CD4-positive, alpha-beta T cell (primary cell): ENCODE results near the gene MCAM. TPM values are rescaled to one million over a fixed set of nuclear protein-coding genes. Genes with fewer than 3 reads are reported as not detected.
A peak's percentile ranks its signal among the peaks of the same experiment; 100 is the strongest.

Source experiments
- ATAC-seq: fragments of 200-7000 bp; cut with Tn5 transposase; one replicate; pipeline ENCODE4 v1.10.0; 2022; ENCODE audit warnings: mild to moderate bottlenecking; ENCODE audit not compliant: poor library complexity
- CTCF ChIA-PET: fragments of 350-600 bp; sonication (Branson Sonifier 250); formaldehyde crosslinking; loops from one replicate; lab custom pipeline; 2021; ENCODE audit warnings: antibody characterized with exemption, inconsistent platforms; lab: Charles Lee
- POLR2A ChIA-PET: fragments of 350-600 bp; sonication (Branson Sonifier 250); formaldehyde crosslinking; loops from one replicate; lab custom pipeline; 2021; ENCODE audit warnings: antibody characterized with exemption, inconsistent platforms; lab: Charles Lee
- DNase-seq, 14 experiments: peaks; one replicate each; pipeline ENCODE4 v3.0.0-alpha.2; 2013 to 2020; ENCODE audit warnings: mixed read lengths in 2 of 14
- H3K27ac ChIP-seq, 2 donors: one replicate each; pipeline versions ENCODE4 v1.5.1 to v1.7.0; 2013; ENCODE audit warnings: low read length in 2 of 2, low read depth in 1 of 2, mild to moderate bottlenecking in 1 of 2
- H3K27me3 ChIP-seq, 2 experiments: 1 replicate in 1 of 2; 2 replicates in 1 of 2; pipeline versions ENCODE4 v1.6.1 to v1.7.0; 2013; ENCODE audit warnings: low read length in 2 of 2, control low read depth in 1 of 2, mild to moderate bottlenecking in 1 of 2, moderate library complexity in 1 of 2; ENCODE audit not compliant: insufficient read depth in 2 of 2, control insufficient read depth in 1 of 2
- H3K36me3 ChIP-seq: one replicate; pipeline ENCODE4 v1.6.1; 2013; ENCODE audit warnings: low read length, control low read depth; ENCODE audit not compliant: insufficient read depth
- H3K4me1 ChIP-seq: one replicate; pipeline ENCODE4 v1.6.1; 2013; ENCODE audit warnings: low read length, control low read depth; ENCODE audit not compliant: insufficient read depth
- H3K4me3 ChIP-seq: one replicate; pipeline ENCODE4 v1.5.1; 2013; ENCODE audit warnings: mild to moderate bottlenecking, low read length, moderate library complexity
- H3K9me3 ChIP-seq, 2 experiments: 1 replicate in 1 of 2; 2 replicates in 1 of 2; pipeline versions ENCODE4 v1.6.1 to v1.7.0; 2013; ENCODE audit warnings: low read length in 2 of 2, mild to moderate bottlenecking in 2 of 2, control low read depth in 1 of 2, moderate library complexity in 1 of 2; ENCODE audit not compliant: control insufficient read depth in 1 of 2, insufficient read depth in 1 of 2
- H3K27ac Mint-ChIP-seq: one replicate; pipeline ENCODE4 v1.8.0; 2020; ENCODE audit warnings: mixed read lengths
- H3K27me3 Mint-ChIP-seq: one replicate; pipeline ENCODE4 v1.8.0; 2021; ENCODE audit warnings: mixed read lengths
- H3K36me3 Mint-ChIP-seq: one replicate; pipeline ENCODE4 v1.8.0; 2021; ENCODE audit warnings: low read depth, mixed read lengths
- H3K4me1 Mint-ChIP-seq: one replicate; pipeline ENCODE4 v1.8.0; 2021; ENCODE audit warnings: low read depth, mixed read lengths
- H3K4me3 Mint-ChIP-seq: one replicate; pipeline ENCODE4 v1.8.0; 2020; ENCODE audit warnings: mild to moderate bottlenecking, mixed read lengths
- H3K9me3 Mint-ChIP-seq: one replicate; pipeline ENCODE4 v1.8.0; 2020; ENCODE audit warnings: mixed read lengths
- CTCF ChIP-seq: fragments of 200-600 bp; IDR thresholded peaks from one replicate; pipeline ENCODE4 v1.8.0; 2022; ENCODE audit warnings: antibody characterized with exemption, mild to moderate bottlenecking
- intact Hi-C, 2 experiments: fragments of 100-400 bp; cut with DNase I in 1 of 2; cut with micrococcal nuclease in 1 of 2; formaldehyde crosslinking; loops; one replicate each; pipeline versions ENCODE4 v1.15.1 to v1.9.0; 2023 to 2025; cut with DNase I, micrococcal nuclease
- microRNA-seq: library from miRNA; unstranded; fragments of <30 nt; microRNA quantifications from one replicate; pipeline ENCODE4 v1.2.0, GENCODE V29; 2021; ENCODE audit warnings: borderline microRNAs expressed, borderline replicate concordance
- total RNA-seq, 174 experiments: library from RNA in 2 of 174; stranded (reverse) in 2 of 174; gene quantifications; one replicate each; pipeline ENCODE4 v1.2.3 and lab custom pipeline; 2021 to 2026

MCAM gene
- total RNA-seq, 2 experiments from 2014 or later: 16.0 to 16.5 TPM

GRCh38 chr11:119262668-119263351, 54.1 kb downstream of the MCAM start:
- POLR2A ChIA-PET: interaction anchor here (0.7 to 3.1 kb wide), 19 partner anchors 8 to 195 kb away, joined by 3 to 23 read pairs (median 5); partner anchors contain the start of genes CBL, DPAGT1 and VPS11
- intact Hi-C loops: loop anchor here in 1 of 2 experiments (5.0 kb wide), 1 partner anchor 36 kb away; no protein-coding TSS in a partner anchor
- peak overlapping the region; percentile 44 to 63 for H3K27ac ChIP-seq
- Mint-ChIP-seq H3K27ac (no peak overlapping the region), H3K4me3 (no peak overlapping the region), H3K4me1 (peaks cover 50% of the 10 kb centered on the region), H3K27me3 (no peaks in the 10 kb centered on the region), H3K36me3 (no peaks in the 10 kb centered on the region), H3K9me3 (no peaks in the 10 kb centered on the region)
- H3K9me3 ChIP-seq: no peaks in the 10 kb centered on the region
- ATAC-seq: peak; percentile 34
- peaks cover 53% of the 10 kb centered on the region for H3K4me1 ChIP-seq
- DNase-seq: peak in 4 of 14 experiments; percentile 14 to 61 (median 54)
- no peak for TF ChIP-seq CTCF
- no peak overlapping the region for H3K4me3 ChIP-seq
- H3K36me3 ChIP-seq: no peaks in the 10 kb centered on the region
- no peaks in the 10 kb centered on the region for H3K27me3 ChIP-seq
- CTCF ChIA-PET: interaction anchor here (0.8 to 3.7 kb wide), 10 partner anchors 11 to 61 kb away, joined by 3 to 27 read pairs (median 4); no protein-coding TSS in a partner anchor

GRCh38 chr11:119258983-119259382, 57.9 kb downstream of the MCAM start:
- peak overlapping the region; percentile 38 for H3K4me3 Mint-ChIP-seq
- CTCF ChIA-PET: interaction anchor here (0.8 to 1.4 kb wide), 3 partner anchors 26 to 79 kb away, joined by 3 to 6 read pairs (median 5); partner anchors contain the start of gene CBL
- H3K9me3 ChIP-seq: no peaks in the 10 kb centered on the region
- ATAC-seq: no peak
- H3K36me3 Mint-ChIP-seq: peaks cover 9% of the 10 kb centered on the region
- intact Hi-C loops: no loop called here
- peaks cover 53% of the 10 kb centered on the region for H3K4me1 Mint-ChIP-seq
- POLR2A ChIA-PET: interaction anchor here (1.5 to 1.7 kb wide), 2 partner anchors 18 to 53 kb away, joined by 4 to 7 read pairs; partner anchors contain the start of gene CBL
- no peaks in the 10 kb centered on the region for H3K27me3 Mint-ChIP-seq
- no peaks in the 10 kb centered on the region for H3K36me3 ChIP-seq
- H3K9me3 Mint-ChIP-seq: no peaks in the 10 kb centered on the region
- no peak overlapping the region for H3K27ac ChIP-seq
- no peak overlapping the region for H3K4me3 ChIP-seq
- no peak for DNase-seq
- H3K4me1 ChIP-seq: peaks cover 31% of the 10 kb centered on the region
- H3K27me3 ChIP-seq: no peaks in the 10 kb centered on the region
- no peak for TF ChIP-seq CTCF
- H3K27ac Mint-ChIP-seq: peak overlapping the region; percentile 82

Small RNA genes lying within 50 kb of the gene (microRNA-seq; reads per million reads assigned to microRNA genes)
- not detected for gene MIR6756

Other genes with a start within 250 kb of the MCAM start
- gene VPS11, start 249.3 kb downstream of the MCAM start, total RNA-seq: 10 to 100 TPM; 76.4 to 84.3 TPM
- 1 to 10 TPM; 3.4 to 4.1 TPM for gene HMBS, start 232.2 kb downstream of the MCAM start, total RNA-seq
- 10 to 100 TPM in 1 of 2 experiments, 1 to 10 TPM in 1; 9.5 to 11.7 TPM for gene DPAGT1, start 215.3 kb downstream of the MCAM start, total RNA-seq
- 10 to 100 TPM; 16.0 to 16.2 TPM for gene C2CD2L, start 209.8 kb downstream of the MCAM start, total RNA-seq
- 10 to 100 TPM; 17.6 to 20.5 TPM for gene HINFP, start 195.6 kb downstream of the MCAM start, total RNA-seq
- gene ABCG4, start 168.1 kb downstream of the MCAM start, total RNA-seq: under 1 TPM in 1 of 2 experiments, not detected in 1; 0.08 TPM
- 1 to 10 TPM; 4.2 to 5.4 TPM for gene NLRX1, start 148.4 kb downstream of the MCAM start, total RNA-seq
- gene NHERF4, start 131.7 kb downstream of the MCAM start, total RNA-seq: under 1 TPM; 0.59 to 0.63 TPM
- gene CBL, start 110.8 kb downstream of the MCAM start, total RNA-seq: 10 to 100 TPM; 19.5 to 20.8 TPM
- 10 to 100 TPM; 18.3 to 20.5 TPM for gene RNF26, start 17.4 kb upstream of the MCAM start, total RNA-seq
- gene C1QTNF5, start 23.8 kb upstream of the MCAM start, total RNA-seq: not detected
- not detected for gene MFRP, start 29.6 kb upstream of the MCAM start, total RNA-seq
- gene USP2, start 64.6 kb upstream of the MCAM start, total RNA-seq: 1 to 10 TPM; 2.0 to 2.6 TPM
- not detected for gene THY1, start 106.0 kb upstream of the MCAM start, total RNA-seq